IPS DF 6.9 (cell line): ENCODE results near the gene BCAR1.
"Not testable (repeated sequence)": the region's sequence is repeated elsewhere in the genome, so short reads cannot be mapped to it uniquely, and the experiment has no call there.

ENCODE experiments used
- DNase-seq: peaks from one replicate; pipeline ENCODE4 v3.0.0-alpha.2; 2013; ENCODE audit warnings: low read depth, low spot score
- H3K27ac ChIP-seq: one replicate; pipeline ENCODE4 v1.5.1; 2013; ENCODE audit warnings: low read length, control low read depth
- H3K27me3 ChIP-seq: 2 replicates; pipeline ENCODE4 v1.6.1; 2013; ENCODE audit warnings: mild to moderate bottlenecking, low read length; ENCODE audit not compliant: control insufficient read depth, insufficient read depth
- H3K36me3 ChIP-seq: 2 replicates; pipeline ENCODE4 v1.6.1; 2013; ENCODE audit warnings: low read length; ENCODE audit not compliant: control insufficient read depth, insufficient read depth
- H3K4me1 ChIP-seq: 2 replicates; pipeline ENCODE4 v1.6.1; 2013; ENCODE audit warnings: low read length; ENCODE audit not compliant: control insufficient read depth, insufficient read depth
- H3K4me3 ChIP-seq: 2 replicates; pipeline ENCODE4 v1.5.1; 2013; ENCODE audit warnings: mild to moderate bottlenecking, low read length
- H3K9me3 ChIP-seq: 2 replicates; pipeline ENCODE4 v1.6.1; 2013; ENCODE audit warnings: low read length, inconsistent platforms; ENCODE audit not compliant: control insufficient read depth, insufficient read depth
- WGBS: extraction: QIAGEN DNeasy Blood & Tissue Kit; methylation state at CpG from one replicate; pipeline ENCODE4 v1.1.7; 2013; ENCODE audit warnings: mixed read lengths, missing lambda C conversion rate; ENCODE audit not compliant: insufficient read length, insufficient coverage; 5-methylcytosine and 5-hydroxymethylcytosine counted together

Gene BCAR1

DNA sequence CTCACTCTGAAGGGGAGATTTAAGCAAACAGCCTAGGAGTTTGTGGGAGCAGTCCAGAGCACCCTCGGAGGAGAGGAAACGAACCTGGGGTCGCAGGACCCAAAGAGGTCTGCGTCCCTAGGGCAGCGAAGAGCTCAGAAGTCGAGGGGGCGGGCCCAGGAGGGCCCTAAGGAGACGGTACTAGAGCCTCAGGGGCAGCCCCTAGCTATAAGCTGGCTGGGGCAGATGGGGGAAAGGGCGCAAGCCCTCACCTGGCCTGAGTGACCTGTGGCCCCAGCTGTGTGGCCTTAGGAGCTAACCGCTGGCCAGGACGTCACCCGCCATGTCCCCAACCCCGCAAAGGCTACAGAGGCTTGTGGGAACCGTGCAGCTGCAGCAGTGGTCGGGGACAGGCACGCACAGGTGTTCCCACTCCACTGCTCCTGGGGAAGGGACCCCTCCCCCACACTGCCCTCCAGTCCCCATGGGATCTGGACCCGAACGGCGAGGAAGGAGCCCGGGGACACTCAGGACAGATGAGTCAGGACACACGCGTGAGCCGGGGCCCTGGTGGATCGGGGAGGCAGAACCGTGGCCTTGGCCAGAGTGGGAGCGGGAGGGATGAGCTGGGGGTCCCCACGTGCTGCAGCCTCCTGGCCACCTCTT, 42.4 kb downstream of the BCAR1 start:
- no peak for DNase-seq
- Histone ChIP-seq H3K9me3 (no peaks in the 10 kb centered on the region), H3K4me3 (no peak overlapping the region), H3K27me3 (no peaks in the 10 kb centered on the region), H3K4me1 (no peaks in the 10 kb centered on the region), H3K27ac (no peak overlapping the region), H3K36me3 (no peaks in the 10 kb centered on the region)
- WGBS = no CpG with 5 or more reads among the region's 27 CpGs

- Histone ChIP-seq H3K27me3 (no peaks in the 10 kb centered on the region), H3K27ac (no peak overlapping the region), H3K4me3 (no peak overlapping the region), H3K4me1 (no peaks in the 10 kb centered on the region), H3K9me3 (no peaks in the 10 kb centered on the region), H3K36me3 (no peaks in the 10 kb centered on the region)
- no CpG with 5 or more reads among the region's 13 CpGs for WGBS
- DNase-seq = no peak
These were observed 43.1 kb downstream of the BCAR1 start for GRCh38 chr16:75208242-75208825.

DNA sequence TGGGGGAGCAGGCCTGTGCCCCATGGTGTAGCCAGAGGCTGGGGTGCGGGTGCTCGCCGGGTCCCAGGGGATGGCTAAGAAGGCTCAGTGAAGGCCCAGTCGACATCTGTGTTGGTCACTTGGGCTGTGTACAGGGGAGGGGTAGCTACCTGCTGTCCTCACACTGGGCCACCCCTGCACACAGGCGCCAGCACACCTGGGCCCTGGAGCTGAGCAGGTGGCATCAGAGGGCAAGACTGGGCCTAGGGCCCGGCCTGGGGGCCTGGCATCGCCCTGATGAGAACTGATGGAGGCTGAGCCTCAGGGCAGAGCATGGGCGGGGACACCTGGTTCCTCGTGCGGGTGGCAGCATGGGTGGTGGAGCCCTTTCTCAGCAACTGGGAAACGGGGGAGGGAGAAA, 43.6 kb downstream of the BCAR1 start:
- WGBS = no CpG with 5 or more reads among the region's 11 CpGs
- H3K36me3 ChIP-seq = no peaks in the 10 kb centered on the region
- H3K9me3 ChIP-seq = no peaks in the 10 kb centered on the region
- no peaks in the 10 kb centered on the region for H3K4me1 ChIP-seq
- H3K27me3 ChIP-seq = no peaks in the 10 kb centered on the region
- H3K27ac ChIP-seq = no peak overlapping the region
- DNase-seq = no peak
- no peak overlapping the region for H3K4me3 ChIP-seq

DNA sequence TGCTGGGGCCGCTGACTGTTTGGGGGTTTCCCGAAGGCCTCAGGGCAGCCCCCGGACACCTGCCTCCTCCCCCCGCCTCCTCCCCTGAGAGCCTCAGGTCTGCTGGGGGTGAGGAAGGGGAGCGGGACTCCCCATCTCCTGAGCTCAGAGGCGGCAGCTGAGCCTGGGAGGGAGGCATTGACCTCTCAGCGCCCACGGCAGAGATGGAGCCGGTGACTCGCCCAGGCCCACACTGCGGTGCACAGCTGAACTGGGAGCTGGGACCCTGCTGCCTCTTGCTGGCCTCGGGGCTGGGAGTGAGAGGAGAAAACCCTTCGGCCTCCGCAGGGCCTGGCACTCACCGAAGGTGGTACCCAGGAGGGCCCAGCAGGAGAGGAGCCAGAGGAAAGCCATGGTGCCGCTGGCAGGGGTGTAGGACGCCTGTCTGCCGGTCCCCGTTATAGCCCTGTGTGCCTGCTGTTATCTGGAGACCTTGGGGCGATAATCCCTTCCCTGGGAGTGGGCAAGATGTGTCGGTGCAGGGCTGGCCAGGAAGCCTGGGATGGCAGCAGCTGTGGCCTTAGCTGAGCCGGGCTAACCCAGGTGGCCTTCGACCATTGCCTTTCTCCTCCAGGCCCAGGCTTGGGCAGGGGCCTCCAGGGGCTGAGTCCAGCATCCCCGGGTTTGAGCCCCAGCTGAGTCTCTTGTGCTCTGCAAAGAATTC, 44.5 kb downstream of the BCAR1 start, which contains the start of gene CTRB2:
Gene CTRB2 (minus strand): TSS at position 413 of the 703 bp plus-strand sequence. CDS start 20 bp downstream, at position 393.
- Histone ChIP-seq H3K4me1 (no peaks in the 10 kb centered on the region), H3K4me3 (no peak within 1 kb of the TSS), H3K27ac (no peak within 1 kb of the TSS), H3K27me3 (no peaks in the 10 kb centered on the region), H3K9me3 (no peaks in the 10 kb centered on the region), H3K36me3 (no peaks in the 10 kb centered on the region)
- DNase-seq = no peak
- WGBS = no CpG with 5 or more reads among the region's 24 CpGs

- H3K27ac ChIP-seq, H3K4me3 ChIP-seq, H3K27me3 ChIP-seq, H3K36me3 ChIP-seq, DNase-seq, H3K4me1 ChIP-seq, H3K9me3 ChIP-seq: not testable (repeated sequence)
- no CpG with 5 or more reads among the region's 25 CpGs for WGBS
These were observed 45.3 kb downstream of the BCAR1 start for GRCh38 chr16:75205961-75206748.

DNA sequence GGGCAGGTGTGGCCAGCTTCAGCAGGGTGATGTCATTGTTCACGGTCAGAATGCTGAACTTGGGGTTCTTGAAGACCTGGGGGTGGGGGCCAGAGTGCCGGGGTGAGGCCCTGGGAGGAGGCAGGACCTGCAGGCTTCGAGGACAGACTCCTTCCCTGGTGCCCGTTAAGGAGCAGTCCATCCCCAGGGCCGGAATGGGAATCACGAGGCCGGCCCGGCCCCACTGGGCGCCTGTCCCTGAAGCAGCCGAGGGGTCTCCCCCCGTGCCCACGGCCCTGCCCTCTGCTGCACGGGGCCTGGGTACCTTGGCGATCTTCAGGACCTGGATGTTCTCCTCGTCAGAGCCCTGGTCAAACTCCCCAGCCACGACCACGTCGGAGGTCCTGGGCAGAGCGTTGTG, 46.0 kb downstream of the BCAR1 start:
- no CpG with 5 or more reads among the region's 19 CpGs for WGBS
- not testable (repeated sequence) for DNase-seq, H3K27ac ChIP-seq, H3K9me3 ChIP-seq, H3K4me1 ChIP-seq, H3K4me3 ChIP-seq, H3K36me3 ChIP-seq, H3K27me3 ChIP-seq

DNA sequence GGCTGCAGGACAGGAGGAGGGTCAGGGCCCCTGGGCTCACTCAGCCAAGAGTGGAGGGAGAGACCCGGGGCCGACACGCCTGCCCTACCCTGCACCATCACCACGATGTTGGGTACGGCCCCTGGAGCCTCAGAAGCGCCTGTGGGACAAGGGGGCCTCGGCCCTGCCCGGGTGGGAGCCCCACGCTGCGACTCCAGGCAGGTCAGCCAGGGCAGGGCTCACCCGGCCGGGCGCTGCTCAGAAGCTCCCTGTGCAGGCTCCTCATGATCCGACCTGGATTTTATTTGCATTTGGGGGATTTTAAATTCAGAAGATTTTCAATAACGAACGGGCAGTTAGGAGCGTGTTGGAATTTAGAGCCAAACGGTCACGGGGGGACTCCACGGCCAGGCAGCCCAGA, 46.5 kb downstream of the BCAR1 start:
- no CpG with 5 or more reads among the region's 20 CpGs for WGBS
- not testable (repeated sequence) for H3K4me1 ChIP-seq

DNA sequence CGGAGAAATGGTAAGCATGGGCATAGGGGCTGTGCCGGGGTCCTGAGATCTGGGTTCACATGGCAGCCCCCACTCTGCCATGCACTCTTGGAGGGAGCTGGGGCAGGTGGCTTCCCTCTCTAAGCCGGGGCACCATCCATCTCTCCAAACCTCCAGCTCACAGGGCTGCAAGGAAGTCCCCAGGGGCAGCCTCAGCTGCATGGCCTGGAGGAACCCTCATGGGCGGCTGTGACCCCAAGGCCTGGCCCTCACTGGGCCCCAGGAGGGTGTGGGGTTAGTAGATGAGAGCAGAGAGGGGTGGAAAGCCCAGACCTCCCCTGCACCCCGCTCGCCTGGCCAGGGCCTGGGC, 47.0 kb downstream of the BCAR1 start:
- no CpG with 5 or more reads among the region's 6 CpGs for WGBS
- H3K9me3 ChIP-seq = no peaks in the 10 kb centered on the region
- no peaks in the 10 kb centered on the region for H3K4me1 ChIP-seq

More for the DNA sequence above, 46.5 kb downstream of the BCAR1 start:
- DNase-seq, H3K27me3 ChIP-seq, H3K9me3 ChIP-seq, H3K4me3 ChIP-seq, H3K36me3 ChIP-seq, H3K27ac ChIP-seq: not testable (repeated sequence)

GRCh38 chr16:75203667-75204409, 47.6 kb downstream of the BCAR1 start:
- Histone ChIP-seq H3K27ac (no peak overlapping the region), H3K4me3 (no peak overlapping the region), H3K9me3 (no peaks in the 10 kb centered on the region), H3K4me1 (no peaks in the 10 kb centered on the region), H3K36me3 (no peaks in the 10 kb centered on the region), H3K27me3 (no peaks in the 10 kb centered on the region)
- WGBS = no CpG with 5 or more reads among the region's 13 CpGs
- no peak for DNase-seq

More for the DNA sequence above, 47.0 kb downstream of the BCAR1 start:
- DNase-seq = no peak
- Histone ChIP-seq H3K27ac (no peak overlapping the region), H3K4me3 (no peak overlapping the region), H3K36me3 (no peaks in the 10 kb centered on the region), H3K27me3 (no peaks in the 10 kb centered on the region)

GRCh38 chr16:75203096-75203495, 48.3 kb downstream of the BCAR1 start:
- no CpG with 5 or more reads among the region's 12 CpGs for WGBS
- no peaks in the 10 kb centered on the region for H3K36me3 ChIP-seq
- no peak overlapping the region for H3K4me3 ChIP-seq
- H3K27me3 ChIP-seq = no peaks in the 10 kb centered on the region
- H3K9me3 ChIP-seq = no peaks in the 10 kb centered on the region
- H3K27ac ChIP-seq = no peak overlapping the region
- H3K4me1 ChIP-seq = no peaks in the 10 kb centered on the region; the same call in 1 of the 2 replicates
- DNase-seq = no peak
